Liver (tissue), 9 donors: Measurements from ENCODE around the gene PHGDH. TPM values are rescaled to one million over a fixed set of nuclear protein-coding genes. Genes with fewer than 3 reads are reported as not detected.

Experiments used
- DNase-seq: peaks from one replicate; pipeline ENCODE4 v3.0.0-alpha.2; 2017; ENCODE audit warnings: low spot score
- H3K27ac ChIP-seq, 2 donors: one replicate each; pipeline ENCODE4 v1.7.0; 2013; ENCODE audit warnings: inconsistent platforms in 2 of 2, low read length in 2 of 2, control low read depth in 1 of 2, low read depth in 1 of 2, mild to moderate bottlenecking in 1 of 2
- H3K27me3 ChIP-seq, 4 donors: one replicate each; pipeline versions ENCODE4 v1.6.1 to v1.7.0; 2013; ENCODE audit warnings: low read length in 3 of 4, inconsistent platforms in 1 of 4, mild to moderate bottlenecking in 1 of 4, moderate library complexity in 1 of 4; ENCODE audit not compliant: control insufficient read depth in 4 of 4, insufficient read depth in 4 of 4
- H3K36me3 ChIP-seq, 4 donors: one replicate each; pipeline versions ENCODE4 v1.6.1 to v1.7.0; 2013; ENCODE audit warnings: low read length in 3 of 4, mild to moderate bottlenecking in 3 of 4, low read depth in 1 of 4, moderate library complexity in 1 of 4; ENCODE audit not compliant: control insufficient read depth in 4 of 4, insufficient read depth in 3 of 4
- H3K4me1 ChIP-seq, 4 donors: one replicate each; pipeline versions ENCODE4 v1.6.1 to v1.7.0; 2013; ENCODE audit warnings: low read length in 3 of 4, mild to moderate bottlenecking in 3 of 4, moderate library complexity in 1 of 4; ENCODE audit not compliant: control insufficient read depth in 4 of 4, insufficient read depth in 4 of 4
- H3K4me3 ChIP-seq, 3 donors: one replicate each; pipeline versions ENCODE4 v1.6.1 to v1.7.0; 2013; ENCODE audit warnings: low read length in 3 of 3, control low read depth in 1 of 3, low read depth in 1 of 3, mild to moderate bottlenecking in 1 of 3
- H3K9ac ChIP-seq, 2 donors: one replicate each; pipeline ENCODE4 v1.7.0; 2013; ENCODE audit warnings: low read length in 2 of 2, mild to moderate bottlenecking in 2 of 2, moderate library complexity in 2 of 2, control low read depth in 1 of 2, low read depth in 1 of 2
- H3K9me3 ChIP-seq, 4 donors: one replicate each; pipeline versions ENCODE4 v1.6.1 to v1.7.0; 2013; ENCODE audit warnings: low read length in 3 of 4; ENCODE audit not compliant: control insufficient read depth in 4 of 4
- ATF3 ChIP-seq: IDR thresholded peaks from 2 replicates; pipeline ENCODE4 v1.6.1; 2016; ENCODE audit warnings: antibody characterized with exemption
- CTCF ChIP-seq: fragments of 150-350 bp; IDR thresholded peaks from 2 replicates; pipeline ENCODE4 v1.5.1; 2017; ENCODE audit warnings: improper control_type of control experiment, low read depth, low read length; ENCODE audit not compliant: missing input control
- EGR1 ChIP-seq, 2 donors: IDR thresholded peaks; 2 replicates each; pipeline ENCODE4 v1.6.1; 2016 to 2018; ENCODE audit warnings: antibody characterized with exemption in 2 of 2, low read depth in 2 of 2
- FOXA1 ChIP-seq: IDR thresholded peaks from 2 replicates; pipeline ENCODE4 v1.6.1; 2016; ENCODE audit warnings: antibody characterized with exemption
- FOXA2 ChIP-seq: IDR thresholded peaks from 2 replicates; pipeline ENCODE4 v1.6.1; 2016; ENCODE audit warnings: antibody characterized with exemption
- GABPA ChIP-seq, 2 donors: IDR thresholded peaks in 1 of 2; conservative IDR thresholded peaks in 1 of 2; 2 replicates each; pipeline ENCODE4 v1.6.1; 2016; ENCODE audit warnings: antibody characterized with exemption in 2 of 2, mild to moderate bottlenecking in 1 of 2, moderate library complexity in 1 of 2
- HNF4A ChIP-seq, 2 donors: conservative IDR thresholded peaks; 2 replicates each; pipeline ENCODE4 v1.6.1; 2016; ENCODE audit warnings: antibody characterized with exemption in 2 of 2, mild to moderate bottlenecking in 2 of 2
- HNF4G ChIP-seq: IDR thresholded peaks from 2 replicates; pipeline ENCODE4 v1.6.1; 2016; ENCODE audit warnings: antibody characterized with exemption
- JUND ChIP-seq, 2 donors: IDR thresholded peaks; 2 replicates each; pipeline ENCODE4 v1.6.1; 2016; ENCODE audit warnings: antibody characterized with exemption in 2 of 2
- MAX ChIP-seq: IDR thresholded peaks from 2 replicates; pipeline ENCODE4 v1.6.1; 2016; ENCODE audit warnings: antibody characterized with exemption
- NR2F2 ChIP-seq: IDR thresholded peaks from 2 replicates; pipeline ENCODE4 v1.6.1; 2016; ENCODE audit warnings: antibody characterized with exemption
- RAD21 ChIP-seq, 2 donors: IDR thresholded peaks; 2 replicates each; pipeline ENCODE4 v1.6.1; 2016; ENCODE audit warnings: antibody characterized with exemption in 2 of 2, mild to moderate bottlenecking in 2 of 2
- REST ChIP-seq: IDR thresholded peaks from 2 replicates; pipeline ENCODE4 v1.6.1; 2016; ENCODE audit warnings: antibody characterized with exemption, mild to moderate bottlenecking
- RXRA ChIP-seq, 2 donors: IDR thresholded peaks; 2 replicates each; pipeline ENCODE4 v1.6.1; 2017 to 2018; ENCODE audit warnings: antibody characterized with exemption in 2 of 2, mild to moderate bottlenecking in 1 of 2
- SP1 ChIP-seq: IDR thresholded peaks from 2 replicates; pipeline ENCODE4 v1.6.1; 2018; ENCODE audit warnings: antibody characterized with exemption, mild to moderate bottlenecking
- YY1 ChIP-seq: IDR thresholded peaks from 2 replicates; pipeline ENCODE4 v1.6.1; 2016; ENCODE audit warnings: antibody characterized with exemption, mild to moderate bottlenecking
- ZBTB33 ChIP-seq: IDR thresholded peaks from 2 replicates; pipeline ENCODE4 v1.6.1; 2016; ENCODE audit warnings: antibody characterized with exemption
- WGBS: extraction: QIAGEN DNeasy Blood & Tissue Kit; methylation state at CpG from one replicate; pipeline ENCODE4 v1.1.7; 2013; 5-methylcytosine and 5-hydroxymethylcytosine counted together
- polyA plus RNA-seq, 2 donors: library from polyadenylated mRNA; stranded (reverse) in 1 of 2; unstranded in 1 of 2; fragments of 200-250 nt in 1 of 2; fragments of >200 nt in 1 of 2; fragmentation: Nextera tagmentation in 1 of 2; extraction: Ambion mirVana in 1 of 2; gene quantifications; one replicate each; pipeline versions ENCODE4 v1.2.1 to v1.2.3, GENCODE V29; 2013 to 2015
- total RNA-seq, 2 donors: library from RNA; depleted of rRNA; stranded (reverse); fragments of >200 nt; gene quantifications; one replicate each; pipeline ENCODE4 v1.2.3, GENCODE V29; 2014
- donor health status: healthy.
- donor health status: healthy.
- donor health status: healthy.
- donor health status: healthy.
- donor health status: healthy.

Gene PHGDH
- total and polyA plus RNA-seq, 4 donors: 48.0 to 178 (median 80.5) TPM

GRCh38 chr1:119662034-119662437 is 49.7 kb upstream of the PHGDH start:
- H3K4me3 ChIP-seq: no peak overlapping the region
- H3K9me3 ChIP-seq: no peaks in the 10 kb centered on the region
- DNase-seq: no peak
- H3K27ac ChIP-seq: no peak overlapping the region
- H3K36me3 ChIP-seq: no peaks in the 10 kb centered on the region
- peaks cover 0 to 16% (median 6%) of the 10 kb centered on the region in 4 donors for H3K4me1 ChIP-seq
- 76% methylated on average over 3 of the region's 3 CpGs for WGBS
- no peak overlapping the region for H3K9ac ChIP-seq
- TF ChIP-seq ZBTB33 (no peak), GABPA (IDR thresholded peaks at IDR 0.05 in 1 of 2, conservative IDR thresholded peaks at IDR 0.05 in 1 of 2) (no peak), HNF4G (no peak), RXRA (IDR thresholded peaks at IDR 0.05) (no peak), FOXA1 (no peak), RAD21 (IDR thresholded peaks at IDR 0.05) (no peak), NR2F2 (no peak), MAX (no peak), REST (no peak), JUND (IDR thresholded peaks at IDR 0.05) (no peak), EGR1 (IDR thresholded peaks at IDR 0.05; ENCODE audit: low read depth in 2 of 2) (no peak), CTCF (no peak), YY1 (no peak), HNF4A (conservative IDR thresholded peaks at IDR 0.05) (no peak), FOXA2 (no peak), ATF3 (no peak), SP1 (no peak)
- H3K27me3 ChIP-seq: no peaks in the 10 kb centered on the region

GRCh38 chr1:119664067-119664466 is 47.7 kb upstream of the PHGDH start:
- H3K4me3 ChIP-seq: no peak overlapping the region
- TF ChIP-seq HNF4A (conservative IDR thresholded peaks at IDR 0.05) (no peak), SP1 (no peak), EGR1 (IDR thresholded peaks at IDR 0.05; ENCODE audit: low read depth in 2 of 2) (no peak), MAX (no peak), GABPA (IDR thresholded peaks at IDR 0.05 in 1 of 2, conservative IDR thresholded peaks at IDR 0.05 in 1 of 2) (no peak), FOXA2 (no peak), YY1 (no peak), ZBTB33 (no peak), JUND (IDR thresholded peaks at IDR 0.05) (no peak), NR2F2 (no peak), HNF4G (no peak)
- no peak overlapping the region for H3K9ac ChIP-seq
- H3K27ac ChIP-seq: no peak overlapping the region
- WGBS: 79% methylated on average over 5 of the region's 5 CpGs
- no peak for DNase-seq
- peaks cover 0 to 16% (median 6%) of the 10 kb centered on the region in 4 donors for H3K4me1 ChIP-seq
- no peaks in the 10 kb centered on the region for H3K27me3 ChIP-seq
- no peaks in the 10 kb centered on the region for H3K9me3 ChIP-seq
- no peaks in the 10 kb centered on the region for H3K36me3 ChIP-seq
